Keratinocyte (primary cell): ENCODE results near the gene FBXO3.

Experiments used
- CTCF ChIP-seq, 3 experiments: IDR thresholded peaks in 1 of 3; conservative IDR thresholded peaks in 1 of 3; optimal IDR thresholded peaks in 1 of 3; 2 replicates in 2 of 3; 3 replicates in 1 of 3; pipeline versions ENCODE3 to v1.5.1; 2011; ENCODE audit warnings: low read length in 3 of 3, mild to moderate bottlenecking in 3 of 3, moderate library complexity in 2 of 3, control low read depth in 1 of 3, inconsistent platforms in 1 of 3; ENCODE audit not compliant: insufficient read depth in 2 of 3; ENCODE audit errors: extremely low read depth in 1 of 3
- EZH2 ChIP-seq: IDR thresholded peaks from one replicate; pipeline ENCODE4 v1.6.1; 2012; ENCODE audit warnings: inconsistent platforms, mild to moderate bottlenecking, low read length, moderate library complexity

GRCh38 chr11:33747979-33748378 lies 26.3 kb downstream of the FBXO3 start:
- TF ChIP-seq EZH2 = no peak
- TF ChIP-seq CTCF (optimal IDR thresholded peaks at IDR 0.05 in 1 of 3, IDR thresholded peaks at IDR 0.05 in 1 of 3, conservative IDR thresholded peaks at IDR 0.05 in 1 of 3; ENCODE audit: extremely low read depth in 1 of 3, insufficient read depth in 2 of 3, low read length in 3 of 3) = no peak
